NCI-H1092 treated with DMSO at 0.1 percent for 48 hours (cell line): ENCODE measurements around the gene STIP1.

ENCODE experiments used
- DNase-seq: peaks from one replicate; lab custom pipeline; 2025; lab: John Stamatoyannopoulos, UW

STIP1 gene

GRCh38 chr11:64198511-64198910, 12.5 kb downstream of the STIP1 start:
- DNase-seq, result no peak

- no peak for DNase-seq
These were observed 15.6 kb downstream of the STIP1 start for GRCh38 chr11:64201543-64201942.

GRCh38 chr11:64202992-64203391, 17.0 kb downstream of the STIP1 start:
- no peak for DNase-seq

GRCh38 chr11:64203421-64204079, 17.6 kb downstream of the STIP1 start:
- DNase-seq, result no peak

GRCh38 chr11:64204080-64204440, 18.1 kb downstream of the STIP1 start:
- no peak for DNase-seq

- DNase-seq, result peak; percentile 73
These were observed 18.6 kb downstream of the STIP1 start for GRCh38 chr11:64204464-64204989.

GRCh38 chr11:64206457-64207255, 20.7 kb downstream of the STIP1 start, which contains the start of gene FERMT3:
TSS of gene FERMT3 (plus strand) at chr11:64206721. CDS start at chr11:64207365, 644 bp downstream.
- no peak for DNase-seq

GRCh38 chr11:64207256-64208085, 21.5 kb downstream of the STIP1 start:
- DNase-seq, result no peak

- DNase-seq, result no peak
These were observed 22.3 kb downstream of the STIP1 start for GRCh38 chr11:64208086-64208795.

- no peak for DNase-seq
These were observed 23.0 kb downstream of the STIP1 start for GRCh38 chr11:64208796-64209562.

- DNase-seq, result no peak
These were observed 23.5 kb downstream of the STIP1 start for GRCh38 chr11:64209563-64209843.

GRCh38 chr11:64210301-64211020, 24.5 kb downstream of the STIP1 start:
- DNase-seq, result no peak

GRCh38 chr11:64211181-64211872, 25.4 kb downstream of the STIP1 start:
- no peak for DNase-seq

- DNase-seq, result no peak
These were observed 30.9 kb downstream of the STIP1 start for GRCh38 chr11:64216879-64217278.

- DNase-seq, result peak; percentile 91
These were observed 32.8 kb downstream of the STIP1 start for GRCh38 chr11:64218628-64219353.

GRCh38 chr11:64219354-64219684, 33.3 kb downstream of the STIP1 start:
- DNase-seq, result no peak

GRCh38 chr11:64219755-64220154, 33.8 kb downstream of the STIP1 start:
- no peak for DNase-seq

GRCh38 chr11:64220271-64220670, 34.3 kb downstream of the STIP1 start:
- DNase-seq, result no peak

GRCh38 chr11:64220798-64221197, 34.8 kb downstream of the STIP1 start:
- DNase-seq, result no peak
